GM19043 (cell line): ENCODE data around the gene GLP2R.

Experiments used
- ATAC-seq: cut with Tn5 transposase; IDR thresholded peaks from one replicate; pipeline ENCODE4 v1.9.1; 2021; ENCODE audit warnings: low read depth; ENCODE audit not compliant: unreplicated experiment

GLP2R gene

DNA sequence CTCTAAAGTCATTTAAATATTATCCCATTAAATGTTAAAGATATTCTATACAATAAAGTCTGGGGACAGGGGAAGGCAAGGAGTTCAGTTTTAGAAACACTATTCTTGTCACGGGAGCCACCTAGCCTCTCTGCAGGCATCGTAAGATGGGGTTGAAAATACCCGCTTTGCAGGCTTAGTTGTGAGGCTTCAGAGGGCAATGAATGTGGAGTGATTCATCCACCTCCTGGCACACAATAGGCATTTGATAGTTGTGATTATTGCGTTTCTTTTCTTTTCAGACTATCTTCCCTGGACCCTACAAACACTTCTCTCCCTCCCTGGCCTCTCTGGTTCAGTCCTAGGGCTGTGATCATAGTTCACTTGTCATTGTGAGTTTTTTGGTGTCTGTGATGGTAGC, 19.6 kb downstream of the GLP2R start:
- ATAC-seq, result no peak

DNA sequence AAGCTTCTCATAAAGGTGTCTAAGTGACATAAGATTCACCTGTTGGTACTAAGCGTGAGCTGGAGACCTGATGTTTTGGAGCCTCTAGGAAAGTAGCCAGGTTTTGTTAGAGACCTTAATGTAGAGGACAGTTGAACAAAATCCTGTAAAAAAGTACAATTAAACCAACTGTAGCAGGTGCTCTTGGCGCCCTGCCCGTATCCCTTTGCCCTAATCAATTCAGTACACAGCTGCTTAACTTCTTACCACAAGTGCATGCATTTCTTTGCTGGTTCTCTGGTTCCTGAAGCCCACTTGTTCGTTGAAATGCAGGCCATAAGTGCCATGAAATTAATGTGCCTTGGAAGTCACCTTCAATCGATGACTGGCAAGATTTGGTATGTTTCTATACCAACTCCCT, 24.4 kb downstream of the GLP2R start:
- no peak for ATAC-seq

DNA sequence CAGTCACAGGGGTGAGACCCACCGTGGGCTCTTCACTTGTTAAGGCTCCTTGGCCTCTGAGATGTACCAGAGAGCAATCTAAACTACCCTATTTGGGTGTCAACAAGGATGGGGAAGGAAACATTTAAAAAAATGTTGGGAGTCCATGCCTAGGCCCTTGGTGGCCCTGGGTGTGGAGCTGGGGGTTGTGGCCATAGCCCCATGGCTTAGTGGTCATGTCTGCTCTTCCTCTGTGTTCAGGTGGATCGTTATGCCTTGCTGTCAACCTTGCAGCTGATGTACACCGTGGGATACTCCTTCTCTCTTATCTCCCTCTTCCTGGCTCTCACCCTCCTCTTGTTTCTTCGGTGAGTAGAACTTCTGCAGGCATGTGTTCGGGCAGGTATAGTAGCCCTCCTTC, 28.5 kb downstream of the GLP2R start:
- ATAC-seq, result no peak

DNA sequence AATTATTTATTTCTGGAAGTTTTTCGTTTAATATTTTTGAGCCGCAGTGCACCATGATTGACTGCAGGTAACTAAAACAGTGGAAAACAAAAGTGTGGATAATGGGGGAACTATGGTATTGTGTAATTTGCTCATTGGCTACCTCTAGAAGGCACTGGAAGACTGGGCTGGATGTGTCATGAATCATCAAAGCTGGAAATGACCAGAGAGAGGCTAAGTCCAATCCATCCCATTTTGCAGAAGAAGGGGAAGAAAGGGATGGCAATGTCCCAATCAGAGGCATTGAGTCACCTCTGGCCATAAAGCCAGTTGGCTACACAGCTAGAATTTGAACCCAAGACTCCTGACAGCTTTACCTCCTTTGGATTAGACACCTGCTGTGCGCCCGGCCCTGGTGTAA, 29.3 kb downstream of the GLP2R start:
- no peak for ATAC-seq

DNA sequence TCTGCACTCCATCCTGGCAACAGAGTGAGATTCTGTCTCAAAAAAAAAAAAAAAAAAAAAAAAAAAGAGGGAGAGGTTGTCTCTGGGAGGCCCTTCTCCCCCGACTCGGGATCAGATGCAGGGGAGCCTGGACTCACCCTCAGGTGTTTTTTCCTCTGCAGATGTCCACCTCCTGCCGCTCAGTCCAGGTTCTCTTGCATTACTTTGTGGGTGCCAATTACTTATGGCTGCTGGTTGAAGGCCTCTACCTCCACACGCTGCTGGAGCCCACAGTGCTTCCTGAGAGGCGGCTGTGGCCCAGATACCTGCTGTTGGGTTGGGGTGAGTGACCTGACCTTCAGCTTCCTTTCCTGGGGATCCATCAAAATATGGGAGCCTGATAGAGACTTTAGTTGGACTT, 34.1 kb downstream of the GLP2R start:
- ATAC-seq, result no peak

DNA sequence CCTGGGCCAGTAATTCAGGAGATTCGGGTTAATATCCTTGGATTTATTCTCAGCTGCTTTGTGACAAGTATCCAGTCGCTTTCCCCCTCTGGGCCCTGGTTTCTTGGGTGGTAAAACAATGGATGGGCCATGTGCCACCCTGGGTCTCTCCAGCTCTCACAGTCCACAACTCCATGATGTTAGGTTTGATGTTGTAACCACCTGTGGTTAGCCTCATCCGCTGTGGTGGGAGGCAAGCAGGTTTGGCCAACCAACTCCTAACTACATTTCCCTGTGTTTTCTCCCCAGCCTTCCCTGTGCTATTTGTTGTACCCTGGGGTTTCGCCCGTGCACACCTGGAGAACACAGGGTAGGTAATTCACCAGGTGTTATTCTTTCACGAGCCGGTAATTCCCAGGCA, 35.1 kb downstream of the GLP2R start:
- no peak for ATAC-seq

DNA sequence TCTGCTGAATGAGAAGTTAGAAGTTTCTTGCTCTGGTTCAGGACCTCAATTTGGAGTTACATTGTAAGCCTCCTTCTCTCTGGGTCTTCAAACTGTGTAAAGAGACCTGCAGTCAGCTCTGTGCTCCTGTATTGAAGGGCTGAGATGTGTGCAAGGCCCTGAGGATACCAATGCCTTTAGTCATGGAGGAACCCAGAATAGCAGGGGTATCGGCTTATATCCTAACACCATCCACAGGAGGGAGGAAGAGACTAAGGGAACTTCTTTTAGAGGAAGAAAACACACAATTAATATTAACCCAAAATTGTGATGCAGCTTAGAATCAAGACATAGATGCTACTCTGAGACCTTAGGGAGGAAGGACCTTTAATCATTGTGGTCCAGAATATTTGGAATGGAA, 36.5 kb downstream of the GLP2R start:
- ATAC-seq, result no peak

DNA sequence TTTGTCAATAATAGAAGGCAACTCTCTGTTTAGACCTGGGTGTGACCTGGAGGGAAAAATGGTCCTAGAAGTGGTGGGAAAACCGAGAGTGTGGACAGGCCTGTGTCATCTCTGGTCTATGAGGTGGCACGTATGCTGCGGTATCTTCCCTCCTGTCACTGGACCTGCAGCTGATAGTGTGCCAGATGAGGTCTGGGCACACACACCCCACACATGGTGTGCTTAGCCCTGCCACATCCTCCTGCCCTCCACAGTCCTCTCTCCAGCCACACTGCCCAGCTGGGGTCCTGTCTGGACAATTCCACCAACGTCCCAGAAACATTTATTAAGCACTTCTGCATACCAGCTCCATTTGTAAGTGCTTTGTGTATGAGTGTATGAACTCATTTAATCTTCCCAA, 37.2 kb downstream of the GLP2R start:
- no peak for ATAC-seq

DNA sequence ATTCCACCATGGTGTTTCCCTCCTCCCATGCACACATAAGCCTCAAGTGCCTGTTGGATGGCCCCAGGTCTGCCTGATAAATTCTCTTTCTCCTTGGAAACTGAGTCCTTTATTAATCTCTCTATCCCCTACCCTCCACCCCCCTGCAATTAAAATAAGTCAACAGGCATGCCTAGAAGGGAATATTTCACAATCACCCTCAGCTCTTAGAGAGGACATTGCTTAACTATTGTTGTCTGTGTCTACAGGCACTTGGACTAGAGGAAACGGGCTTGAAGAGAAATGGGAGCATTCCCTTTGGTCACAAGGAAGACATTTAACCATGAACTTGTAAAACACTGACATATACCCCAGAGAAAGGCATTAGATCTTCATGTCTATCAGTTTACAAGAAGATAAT, 39.9 kb downstream of the GLP2R start:
- no peak for ATAC-seq

DNA sequence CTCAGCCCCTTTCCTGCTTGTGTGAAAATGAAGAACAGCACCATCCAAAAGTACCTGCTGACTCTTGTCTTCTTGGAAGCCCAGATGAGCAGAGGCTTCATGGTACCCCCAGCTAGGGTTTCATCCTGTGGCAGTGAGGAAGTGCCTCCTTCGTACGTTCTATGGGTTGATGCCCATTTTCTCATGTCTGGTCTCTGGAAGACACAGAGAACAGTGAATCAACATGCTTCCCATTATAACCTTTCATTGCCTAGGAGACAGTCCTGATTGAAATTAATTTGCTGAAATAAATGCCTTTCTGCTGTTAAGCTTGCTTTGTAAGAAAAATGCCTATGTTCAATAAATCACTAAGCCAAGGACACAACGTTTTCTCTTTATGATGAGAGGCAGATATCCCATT, 42.8 kb downstream of the GLP2R start:
- ATAC-seq, result no peak

DNA sequence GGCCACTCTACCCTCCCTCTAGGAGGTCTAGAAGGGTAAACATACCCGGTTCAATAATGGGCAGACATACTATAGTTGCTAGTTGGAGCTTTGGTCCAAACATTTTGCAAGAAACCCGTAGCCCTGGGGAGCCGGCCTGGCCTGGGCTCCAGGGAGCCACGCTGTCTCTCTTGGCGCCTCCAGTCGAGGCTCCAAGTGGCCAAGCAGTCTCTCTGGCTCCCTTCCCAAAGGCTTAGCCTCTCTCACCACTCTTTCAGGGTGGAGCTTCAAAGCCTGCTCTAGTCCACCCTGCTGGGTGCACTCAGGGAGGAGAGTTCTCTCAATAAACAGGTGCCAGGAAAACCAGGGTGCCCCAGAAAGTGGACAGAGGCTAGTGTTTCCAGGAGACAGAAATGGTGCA, 47.1 kb downstream of the GLP2R start:
- ATAC-seq, result no peak

DNA sequence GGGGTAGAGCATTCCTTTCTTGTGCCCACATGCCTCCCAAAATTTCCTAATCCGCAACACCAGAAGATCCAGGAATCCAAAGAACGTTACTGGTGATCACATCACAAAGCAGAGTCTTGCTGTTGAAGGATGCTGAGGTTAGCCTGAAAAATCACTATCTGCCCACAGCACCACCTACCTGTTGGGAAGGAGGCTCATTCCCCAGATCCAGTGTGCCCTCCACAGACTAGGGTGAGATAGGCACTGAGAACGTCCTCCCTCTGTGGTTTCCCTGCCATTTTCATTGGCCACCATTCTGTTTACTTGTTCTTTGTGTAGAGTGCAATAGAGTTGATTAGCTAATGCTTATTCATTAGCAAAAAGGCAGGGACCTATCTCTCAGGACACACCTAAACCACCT, 49.0 kb downstream of the GLP2R start:
- no peak for ATAC-seq

DNA sequence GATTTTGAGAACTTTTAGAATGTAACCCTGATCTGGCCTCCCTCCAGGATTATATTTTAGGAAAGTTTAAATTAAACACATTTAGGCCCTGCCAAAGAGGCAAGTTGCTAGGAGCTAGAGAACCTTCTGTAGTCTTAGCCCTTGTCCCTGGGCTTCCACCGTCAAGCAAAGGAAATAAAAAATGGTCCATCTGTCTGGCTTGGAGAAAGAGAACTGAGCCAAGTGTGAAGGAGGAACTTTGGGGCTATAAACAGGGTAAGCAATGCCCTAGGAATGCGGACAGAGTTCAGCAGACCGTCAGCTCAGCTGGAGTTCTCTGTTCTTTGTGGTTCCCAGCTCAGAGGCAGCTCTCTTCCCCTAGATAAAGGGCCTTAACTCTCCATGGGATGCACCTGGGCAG, 49.7 kb downstream of the GLP2R start:
- no peak for ATAC-seq

DNA sequence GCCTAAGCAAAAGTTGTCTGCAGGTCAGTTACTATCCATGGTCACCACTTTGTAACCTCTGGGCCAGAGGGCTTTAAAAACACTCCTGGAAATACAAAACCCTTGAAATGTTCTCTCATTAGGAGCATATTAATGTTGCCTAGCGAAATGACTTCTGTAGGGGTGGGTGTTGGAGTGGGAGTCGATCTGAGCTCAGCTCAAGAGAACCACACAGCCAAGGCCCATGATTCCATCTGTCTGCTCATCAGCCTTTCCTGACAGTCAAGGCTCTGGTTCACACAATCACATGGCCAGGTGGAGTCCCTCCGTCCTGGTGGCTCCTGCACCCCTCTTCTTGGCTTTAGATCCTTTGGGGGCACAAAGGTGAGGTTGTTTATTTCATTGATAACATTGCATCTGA, 52.6 kb downstream of the GLP2R start:
- ATAC-seq, result no peak

DNA sequence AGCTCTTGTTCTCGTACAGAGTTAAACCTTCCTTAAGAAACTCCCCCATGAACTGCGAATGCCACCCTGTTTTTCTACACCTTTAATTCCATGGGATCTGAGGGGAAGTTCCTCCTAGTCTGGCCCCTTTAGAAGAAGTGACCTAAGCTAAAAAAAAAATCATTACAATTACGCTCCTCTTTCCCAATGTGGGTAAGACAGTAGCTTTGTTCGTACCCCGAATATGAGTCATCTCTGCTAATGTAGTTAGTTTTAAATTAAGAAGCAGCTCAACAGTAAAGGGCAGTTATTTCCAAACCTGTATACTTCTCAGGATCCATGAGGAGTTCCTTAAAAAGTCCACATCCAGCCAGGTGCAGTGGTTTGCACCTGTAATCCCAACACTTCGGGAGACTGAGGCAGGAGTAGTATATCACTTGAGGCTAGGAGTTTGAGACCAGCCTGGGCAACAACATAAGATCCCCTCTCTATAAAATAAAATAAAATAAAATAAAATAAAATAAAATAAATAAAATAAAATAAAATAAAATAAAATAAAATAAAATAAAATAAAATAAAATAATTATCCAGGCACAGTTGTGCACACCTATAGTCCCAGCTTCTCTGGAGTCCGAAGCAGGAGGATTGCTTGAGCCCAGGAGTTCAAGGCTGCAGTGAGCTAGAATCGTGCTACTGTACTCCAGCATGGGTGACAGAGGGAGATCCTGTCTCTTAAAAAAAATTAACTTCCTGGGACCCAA, 53.2 kb downstream of the GLP2R start:
- no peak for ATAC-seq

DNA sequence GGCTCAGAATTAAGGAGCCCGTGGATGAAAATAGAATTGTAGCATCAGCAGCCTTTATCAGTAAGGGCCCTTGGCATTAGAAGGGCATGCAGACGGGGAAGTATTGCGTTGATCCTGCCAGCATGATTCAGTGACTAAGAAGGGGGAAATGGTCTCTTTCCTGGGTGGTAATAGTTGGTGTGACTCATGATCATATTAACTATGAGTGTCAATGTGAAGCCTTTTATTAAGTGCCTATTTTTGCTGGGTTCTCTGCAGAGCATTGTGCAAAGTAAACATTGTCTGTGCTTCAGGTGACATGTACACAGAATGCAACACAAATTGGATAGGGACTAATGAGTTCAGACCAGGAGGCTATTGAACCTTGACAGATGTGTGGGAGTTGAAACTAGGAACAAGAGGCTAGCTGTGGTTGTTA, 54.9 kb downstream of the GLP2R start:
- ATAC-seq, result no peak

DNA sequence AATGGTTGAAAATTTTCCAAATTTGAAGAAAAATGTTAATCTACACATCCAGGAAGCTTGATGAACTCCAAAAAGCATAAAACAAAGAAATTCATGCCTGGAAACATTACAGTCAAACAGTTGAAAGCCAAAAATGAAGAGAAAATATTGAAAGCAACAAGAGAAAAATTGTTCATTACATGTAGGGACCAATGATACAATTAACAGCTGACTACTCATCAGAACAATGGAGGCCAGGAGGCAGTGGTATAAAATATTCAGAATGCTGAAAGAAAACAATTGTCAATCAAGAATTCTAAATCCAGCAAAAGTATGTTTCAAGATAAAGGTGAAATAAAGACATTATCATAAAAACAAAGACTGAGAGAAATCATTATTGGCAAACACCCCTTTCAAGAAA, 57.7 kb downstream of the GLP2R start:
- ATAC-seq, result no peak

DNA sequence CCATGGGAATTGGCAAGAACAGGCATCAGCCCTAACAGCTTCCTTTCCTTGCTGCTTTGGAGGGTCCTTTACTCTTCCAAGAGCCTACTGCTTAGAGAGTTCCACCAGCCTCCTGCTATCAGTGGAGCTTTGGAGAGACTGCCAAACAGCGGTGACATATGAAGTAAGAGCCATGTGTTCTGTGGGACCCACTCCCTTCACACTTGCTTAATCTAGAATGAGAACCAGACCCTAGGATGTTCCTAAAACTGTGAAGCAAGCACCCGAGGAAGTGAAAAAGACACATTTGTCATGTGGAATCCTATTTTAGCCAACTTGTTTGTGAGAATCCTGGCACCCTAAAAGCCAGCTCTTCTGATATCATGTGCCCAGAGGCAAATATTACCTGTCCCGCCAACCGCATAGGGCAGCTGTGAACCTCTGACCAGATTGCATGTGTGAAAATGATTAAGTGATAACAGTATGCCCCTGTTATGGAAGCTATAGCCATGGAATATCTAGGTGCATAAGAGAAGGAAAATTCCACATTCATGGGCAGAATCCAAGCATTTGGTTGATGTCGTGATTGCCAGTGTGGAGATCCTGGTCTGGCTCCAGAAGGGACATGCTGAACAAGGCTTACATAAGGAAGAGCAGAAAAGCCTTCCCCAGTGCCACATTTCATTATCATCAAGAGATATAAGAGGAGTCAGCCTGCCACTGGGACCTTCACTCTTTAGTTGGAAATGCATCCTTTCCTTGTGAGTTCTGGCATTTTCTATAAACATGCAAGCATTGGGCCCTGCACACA, 60.6 kb downstream of the GLP2R start:
- no peak for ATAC-seq

DNA sequence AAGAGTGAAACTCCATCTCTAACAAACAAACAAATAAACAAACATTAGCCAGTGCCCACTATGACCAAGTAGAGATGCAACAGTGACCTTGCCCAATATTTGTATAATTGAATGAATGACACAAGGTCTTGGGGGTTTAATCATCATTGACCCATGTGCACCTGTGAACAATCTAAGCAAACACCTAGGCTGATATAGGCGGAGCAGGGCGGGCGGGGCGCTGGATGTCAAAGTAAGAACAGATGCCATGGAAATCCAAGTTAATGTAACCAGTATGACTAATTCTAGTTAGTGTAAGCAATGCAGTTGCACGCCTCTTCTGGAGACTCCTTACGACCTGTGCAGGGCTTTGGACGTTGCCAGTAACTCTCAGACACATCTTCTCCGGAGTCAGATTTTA, 61.8 kb downstream of the GLP2R start:
- no peak for ATAC-seq

DNA sequence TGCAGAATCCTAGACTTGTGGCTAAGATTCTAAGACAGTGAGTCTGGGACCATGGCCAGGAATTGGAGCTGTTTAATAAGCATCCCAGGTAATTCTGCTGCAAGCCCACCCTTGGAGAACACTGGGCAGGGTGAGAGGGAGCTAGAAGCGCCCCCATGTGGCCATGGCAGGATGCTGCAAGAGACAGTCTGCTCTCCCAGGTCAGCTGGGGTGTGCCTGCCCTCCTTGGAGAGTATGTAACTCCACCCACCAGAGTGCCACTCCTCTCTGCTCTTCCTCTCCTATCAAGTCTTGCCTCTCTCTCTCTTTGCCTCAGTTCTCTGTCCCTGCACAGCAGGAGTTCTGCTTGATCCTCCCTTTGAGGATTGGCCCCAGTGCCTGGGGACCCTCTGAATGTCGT, 64.4 kb downstream of the GLP2R start:
- no peak for ATAC-seq

DNA sequence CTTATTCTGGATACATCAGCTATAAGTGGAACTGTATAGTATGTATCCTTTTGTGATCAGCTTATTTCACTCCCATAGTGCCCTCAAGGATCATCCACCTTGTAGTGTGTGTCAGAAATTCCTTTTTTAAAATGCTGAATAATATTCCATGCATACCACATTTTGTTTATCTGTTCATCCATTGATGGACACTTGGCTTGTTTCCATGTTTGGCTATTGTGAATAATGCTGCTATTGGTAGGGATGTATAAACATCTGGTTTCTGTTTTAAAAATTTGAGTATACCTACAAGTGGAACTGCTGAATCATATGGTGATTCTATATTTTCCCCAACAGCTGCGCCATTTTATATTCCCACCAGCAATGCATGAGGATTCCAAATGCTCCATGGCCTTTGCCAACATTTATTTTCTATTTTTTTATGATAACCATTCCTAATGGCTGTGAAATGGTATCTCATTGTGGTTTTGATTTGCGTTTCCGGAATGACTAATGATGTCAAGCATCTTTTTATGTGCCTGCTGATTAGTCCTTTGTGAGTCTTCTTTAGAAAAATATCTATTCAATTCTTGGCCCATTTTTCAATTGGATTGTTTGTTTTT, 67.8 kb downstream of the GLP2R start:
- ATAC-seq, result no peak

DNA sequence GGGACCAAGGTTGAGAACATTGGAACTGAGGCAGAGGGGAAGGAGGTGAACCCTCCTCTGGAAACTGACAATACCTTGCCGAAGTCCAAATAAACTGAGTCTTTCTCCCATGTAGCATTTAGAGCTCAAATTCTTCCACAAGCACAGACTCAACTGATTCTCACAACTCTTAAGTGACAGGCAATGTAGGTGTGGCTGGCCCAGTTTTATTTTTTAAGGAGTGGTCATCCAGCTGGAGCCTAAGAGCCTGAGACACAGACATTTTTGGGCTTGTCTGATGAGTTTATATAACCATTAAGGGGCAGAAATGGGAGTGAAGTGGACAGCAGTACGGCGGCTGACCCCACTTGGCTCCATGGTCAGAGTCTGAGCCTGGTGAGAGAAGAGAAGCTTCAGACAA, 68.5 kb downstream of the GLP2R start:
- ATAC-seq, result no peak
